ENCODE measurements around the gene MAGI2. TPM values are rescaled to one million over a fixed set of nuclear protein-coding genes. Genes with fewer than 3 reads are reported as not detected.
"Not testable (repeated sequence)": the region's sequence is repeated elsewhere in the genome, so short reads cannot be mapped to it uniquely, and the experiment has no call there.

MAGI2 gene
- total RNA-seq, 6 experiments from 2014 or later: 7.1 to 9.8 (median 8.5) TPM

DNA sequence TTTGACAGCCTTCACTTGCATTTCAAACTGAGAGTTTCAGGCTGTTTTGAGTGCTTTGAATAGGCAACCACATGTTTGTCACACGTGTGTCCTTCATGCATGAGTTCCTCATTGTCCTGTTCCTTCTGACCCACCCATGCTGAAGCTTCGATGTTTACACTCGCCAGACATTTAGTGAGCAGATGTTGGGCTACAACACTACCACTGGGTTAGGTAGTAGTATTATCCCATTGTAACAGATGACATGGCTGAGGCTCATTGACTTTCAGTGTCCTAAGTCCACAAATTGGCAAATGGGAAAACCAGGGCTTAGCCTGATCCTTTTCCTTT, 1198.8 kb downstream of the MAGI2 start:
- DNase-seq: no peak
- Mint-ChIP-seq H3K27ac (no peak overlapping the region), H3K27me3 (ENCODE audit: insufficient read depth) (no peaks in the 10 kb centered on the region), H3K9me3 (no peaks in the 10 kb centered on the region), H3K4me3 (no peak overlapping the region), H3K36me3 (ENCODE audit: low read depth) (peaks cover 10% of the 10 kb centered on the region), H3K4me1 (ENCODE audit: low read depth) (peaks cover 8% of the 10 kb centered on the region)
- TF ChIP-seq, protein P1, sequence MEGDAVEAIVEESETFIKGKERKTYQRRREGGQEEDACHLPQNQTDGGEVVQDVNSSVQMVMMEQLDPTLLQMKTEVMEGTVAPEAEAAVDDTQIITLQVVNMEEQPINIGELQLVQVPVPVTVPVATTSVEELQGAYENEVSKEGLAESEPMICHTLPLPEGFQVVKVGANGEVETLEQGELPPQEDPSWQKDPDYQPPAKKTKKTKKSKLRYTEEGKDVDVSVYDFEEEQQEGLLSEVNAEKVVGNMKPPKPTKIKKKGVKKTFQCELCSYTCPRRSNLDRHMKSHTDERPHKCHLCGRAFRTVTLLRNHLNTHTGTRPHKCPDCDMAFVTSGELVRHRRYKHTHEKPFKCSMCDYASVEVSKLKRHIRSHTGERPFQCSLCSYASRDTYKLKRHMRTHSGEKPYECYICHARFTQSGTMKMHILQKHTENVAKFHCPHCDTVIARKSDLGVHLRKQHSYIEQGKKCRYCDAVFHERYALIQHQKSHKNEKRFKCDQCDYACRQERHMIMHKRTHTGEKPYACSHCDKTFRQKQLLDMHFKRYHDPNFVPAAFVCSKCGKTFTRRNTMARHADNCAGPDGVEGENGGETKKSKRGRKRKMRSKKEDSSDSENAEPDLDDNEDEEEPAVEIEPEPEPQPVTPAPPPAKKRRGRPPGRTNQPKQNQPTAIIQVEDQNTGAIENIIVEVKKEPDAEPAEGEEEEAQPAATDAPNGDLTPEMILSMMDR (IDR thresholded peaks at IDR 0.05): no peak

DNA sequence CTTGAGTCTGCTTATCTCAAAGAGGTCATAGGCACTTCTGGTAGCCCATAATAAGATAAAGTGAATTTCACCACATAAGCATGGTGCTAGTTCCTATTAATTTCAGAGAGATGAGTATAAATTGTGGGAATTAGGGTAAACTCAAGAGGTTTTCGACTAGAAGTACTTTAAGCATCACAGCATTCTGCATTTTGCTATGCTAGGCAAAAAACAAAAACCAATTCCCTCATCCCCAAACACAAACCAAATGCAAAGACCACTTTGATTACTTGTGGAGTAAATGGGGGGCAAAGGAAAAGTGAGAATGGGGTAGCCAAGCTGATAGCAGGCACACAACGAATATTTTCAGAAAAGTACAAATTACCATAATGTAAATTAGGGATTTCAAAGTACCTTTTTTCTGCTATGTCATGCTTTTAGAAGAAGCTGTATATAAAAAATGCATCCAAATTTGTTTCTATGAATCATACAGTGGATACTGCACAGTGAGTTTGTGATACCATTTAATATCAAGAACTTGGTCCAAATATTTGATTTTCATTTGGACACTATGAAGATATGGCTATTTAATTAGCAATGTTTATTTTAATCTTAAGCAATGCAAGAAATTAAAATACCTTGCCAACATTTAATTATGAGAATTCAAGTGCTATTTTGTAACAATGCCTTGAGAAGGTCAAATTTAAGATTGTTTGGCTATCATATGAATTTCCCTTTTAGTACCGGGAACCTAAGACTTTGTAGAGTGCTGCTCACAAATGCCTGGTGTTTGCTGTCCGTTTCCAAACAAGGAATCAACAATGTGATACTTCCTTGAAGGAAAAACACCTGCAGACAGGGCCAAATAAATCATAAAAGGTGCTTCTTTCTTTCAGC, 1199.4 kb downstream of the MAGI2 start:
- H3K36me3 Mint-ChIP-seq (ENCODE audit: low read depth): peaks cover 15% of the 10 kb centered on the region
- H3K4me1 Mint-ChIP-seq (ENCODE audit: low read depth): peaks cover 4% of the 10 kb centered on the region; the same call in 1 of the 2 replicates
- H3K4me3 Mint-ChIP-seq: no peak overlapping the region
- no peak overlapping the region for H3K27ac Mint-ChIP-seq
- no peak for DNase-seq
- H3K9me3 Mint-ChIP-seq: peaks cover 4% of the 10 kb centered on the region; the same call in 1 of the 2 replicates
- no peaks in the 10 kb centered on the region for H3K27me3 Mint-ChIP-seq (ENCODE audit: insufficient read depth)
- TF ChIP-seq, protein P1 (IDR thresholded peaks at IDR 0.05): no peak

DNA sequence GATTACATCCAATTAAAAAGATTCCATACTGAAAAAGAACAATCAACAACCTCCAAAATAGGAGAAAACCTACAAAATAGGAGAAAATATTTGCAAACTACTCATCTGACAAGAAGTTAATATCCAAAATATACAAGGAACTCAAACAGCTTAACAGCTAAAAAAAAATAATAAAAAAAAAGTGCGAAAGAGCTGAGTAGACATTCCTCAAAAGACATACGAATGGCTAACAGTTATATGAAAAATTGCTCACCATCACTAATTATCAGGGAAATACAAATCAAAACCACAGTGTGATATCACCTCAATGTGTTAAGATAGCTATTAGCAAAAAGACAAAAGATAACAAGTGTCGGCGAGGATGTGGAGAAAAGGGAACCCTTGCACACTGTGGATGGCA, 1204.6 kb downstream of the MAGI2 start:
- H3K27ac Mint-ChIP-seq: no peak overlapping the region
- H3K27me3 Mint-ChIP-seq (ENCODE audit: insufficient read depth): no peaks in the 10 kb centered on the region
- no peak overlapping the region for H3K4me3 Mint-ChIP-seq
- DNase-seq: no peak
- H3K4me1 Mint-ChIP-seq (ENCODE audit: low read depth): no peaks in the 10 kb centered on the region
- TF ChIP-seq, protein P1 (IDR thresholded peaks at IDR 0.05): no peak
- H3K9me3 Mint-ChIP-seq: peaks cover 30% of the 10 kb centered on the region
- peaks cover 33% of the 10 kb centered on the region for H3K36me3 Mint-ChIP-seq (ENCODE audit: low read depth)

DNA sequence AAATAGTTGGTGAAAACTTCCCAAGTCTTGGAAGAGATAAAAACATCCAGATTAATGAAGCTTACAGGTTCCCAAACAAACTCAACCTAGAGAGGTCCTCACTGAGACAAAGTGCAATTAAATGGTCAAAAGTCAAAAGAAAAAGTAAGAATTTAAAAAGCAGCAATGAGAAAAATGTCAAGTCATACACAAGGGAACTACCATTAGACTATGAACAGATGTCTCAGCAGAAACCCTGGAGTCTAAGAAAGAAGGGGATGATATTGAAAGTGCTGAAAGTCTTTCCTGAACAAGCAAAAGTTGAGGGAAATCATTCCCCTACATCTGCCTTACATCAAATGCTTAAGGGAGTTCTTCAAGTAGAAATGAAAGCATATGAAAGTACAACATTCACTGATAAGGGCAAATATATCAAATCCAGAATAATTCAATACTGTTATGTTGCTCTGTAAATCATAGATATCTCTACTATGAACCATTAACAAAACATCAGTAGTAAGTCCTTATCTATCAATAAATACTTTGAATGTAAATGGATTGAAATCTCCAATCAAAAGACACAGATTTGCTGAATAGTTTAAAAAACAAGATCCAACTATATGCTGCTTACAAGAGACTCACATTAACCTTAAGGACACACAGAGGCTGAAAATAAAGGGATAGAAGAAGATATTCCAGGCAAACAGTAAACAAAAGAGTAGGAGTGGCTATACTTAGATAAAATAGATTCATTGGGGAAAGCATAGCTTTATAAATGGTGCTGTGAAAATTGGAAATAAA, 1205.4 kb downstream of the MAGI2 start:
- H3K4me3 Mint-ChIP-seq: no peak overlapping the region
- no peaks in the 10 kb centered on the region for H3K4me1 Mint-ChIP-seq (ENCODE audit: low read depth)
- H3K36me3 Mint-ChIP-seq (ENCODE audit: low read depth): peaks cover 33% of the 10 kb centered on the region
- TF ChIP-seq, protein P1 (IDR thresholded peaks at IDR 0.05): no peak
- H3K9me3 Mint-ChIP-seq: peaks cover 30% of the 10 kb centered on the region
- DNase-seq: no peak
- H3K27me3 Mint-ChIP-seq (ENCODE audit: insufficient read depth): no peaks in the 10 kb centered on the region
- H3K27ac Mint-ChIP-seq: no peak overlapping the region

DNA sequence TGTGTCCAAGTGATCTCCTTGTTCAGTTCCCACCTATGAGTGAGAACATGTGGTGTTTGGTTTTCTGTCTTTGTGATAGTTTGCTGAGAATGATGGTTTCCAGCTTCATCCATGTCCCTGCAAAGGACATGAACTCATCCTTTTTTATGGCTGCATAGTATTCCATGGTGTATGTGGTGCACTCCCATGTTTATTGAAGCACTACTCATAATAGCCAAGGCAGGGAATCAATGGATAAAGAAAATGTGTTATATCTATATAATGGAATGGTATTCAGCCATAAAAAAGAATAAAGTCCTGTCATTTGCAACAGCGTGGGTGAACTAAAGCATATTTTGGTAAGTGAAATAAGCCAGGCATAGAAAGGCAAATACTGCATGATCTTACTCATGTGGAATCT, 1213.3 kb downstream of the MAGI2 start:
- H3K27me3 Mint-ChIP-seq (ENCODE audit: insufficient read depth); H3K9me3 Mint-ChIP-seq; DNase-seq; H3K27ac Mint-ChIP-seq; H3K4me3 Mint-ChIP-seq; H3K4me1 Mint-ChIP-seq (ENCODE audit: low read depth): not testable (repeated sequence)
- peaks cover 22% of the 10 kb centered on the region for H3K36me3 Mint-ChIP-seq (ENCODE audit: low read depth)

DNA sequence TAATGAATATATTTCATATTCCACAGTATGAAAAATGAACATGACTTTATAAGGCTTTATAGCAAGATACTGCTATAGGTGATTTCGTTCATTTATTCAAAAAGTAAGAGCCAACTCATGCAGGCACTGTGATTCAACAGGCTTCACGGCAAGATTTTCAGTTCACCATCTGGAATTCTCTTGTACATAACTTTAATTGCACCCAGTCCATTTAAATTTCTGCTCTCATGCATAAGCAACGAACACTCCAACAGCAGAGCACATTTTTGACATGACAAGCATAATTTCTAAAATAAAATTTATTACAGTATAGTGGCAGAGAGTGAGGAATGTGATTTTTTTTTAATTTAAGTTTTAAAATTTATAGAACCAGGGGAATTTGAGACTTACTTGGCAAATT, 1218.8 kb downstream of the MAGI2 start:
- Mint-ChIP-seq H3K27me3 (ENCODE audit: insufficient read depth) (no peaks in the 10 kb centered on the region; the same call in 1 of the 2 replicates), H3K4me3 (no peak overlapping the region), H3K27ac (no peak overlapping the region), H3K36me3 (ENCODE audit: low read depth) (peaks cover 18% of the 10 kb centered on the region), H3K4me1 (ENCODE audit: low read depth) (peaks cover 31% of the 10 kb centered on the region), H3K9me3 (no peaks in the 10 kb centered on the region)
- TF ChIP-seq, protein P1 (IDR thresholded peaks at IDR 0.05): no peak
- no peak for DNase-seq

All from HFFc6 (cell line).